Measurements from ENCODE around the gene TSPAN13.
"Not testable (repeated sequence)": the region's sequence is repeated elsewhere in the genome, so short reads cannot be mapped to it uniquely, and the experiment has no call there.

Gene TSPAN13

DNA sequence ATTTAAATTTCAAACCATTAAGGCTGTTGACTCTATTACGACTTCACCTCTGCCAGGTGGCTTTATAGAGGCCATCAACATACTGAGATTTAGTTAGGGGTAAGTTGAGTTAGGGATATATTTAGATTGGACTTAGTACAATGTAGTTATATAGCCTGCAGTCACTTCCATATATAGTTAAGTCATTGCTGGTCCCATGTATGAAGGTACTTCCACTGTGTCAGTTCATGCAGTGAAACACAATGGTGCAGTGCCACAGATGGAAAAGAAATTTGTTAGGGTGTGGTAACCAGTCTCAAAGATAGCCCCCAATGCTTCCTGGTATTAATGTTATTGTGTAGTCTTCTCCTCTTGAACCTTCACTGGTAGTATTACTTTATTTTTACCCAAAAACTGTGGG, 12.6 kb upstream of the TSPAN13 start:
- no peak for DNase-seq (ENCODE audit: low spot score)

DNA sequence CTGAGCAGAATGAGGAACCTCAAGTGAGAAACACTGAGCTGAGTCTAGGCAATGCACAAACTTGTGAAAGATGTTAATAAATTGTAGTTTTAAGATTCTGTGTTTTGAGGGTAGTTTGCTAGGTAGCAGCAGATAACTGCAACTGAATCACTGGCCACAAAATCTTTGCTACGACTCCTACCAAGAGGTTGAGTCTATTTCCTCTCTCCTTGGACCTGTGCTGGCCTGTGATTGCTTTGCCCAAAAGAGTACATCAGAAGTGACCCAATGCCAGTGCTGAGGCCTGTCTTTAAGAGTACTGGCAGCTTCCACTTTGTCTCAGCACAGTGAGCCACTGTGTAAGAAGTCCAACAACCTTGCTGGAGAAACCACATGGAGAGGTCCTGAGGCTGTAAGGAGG, 11.9 kb upstream of the TSPAN13 start:
- DNase-seq (ENCODE audit: low spot score), result no peak

GRCh38 chr7:16742547-16742946, 11.0 kb upstream of the TSPAN13 start:
- DNase-seq (ENCODE audit: low spot score), result no peak

GRCh38 chr7:16743236-16743635, 10.3 kb upstream of the TSPAN13 start:
- no peak for DNase-seq (ENCODE audit: low spot score)

DNA sequence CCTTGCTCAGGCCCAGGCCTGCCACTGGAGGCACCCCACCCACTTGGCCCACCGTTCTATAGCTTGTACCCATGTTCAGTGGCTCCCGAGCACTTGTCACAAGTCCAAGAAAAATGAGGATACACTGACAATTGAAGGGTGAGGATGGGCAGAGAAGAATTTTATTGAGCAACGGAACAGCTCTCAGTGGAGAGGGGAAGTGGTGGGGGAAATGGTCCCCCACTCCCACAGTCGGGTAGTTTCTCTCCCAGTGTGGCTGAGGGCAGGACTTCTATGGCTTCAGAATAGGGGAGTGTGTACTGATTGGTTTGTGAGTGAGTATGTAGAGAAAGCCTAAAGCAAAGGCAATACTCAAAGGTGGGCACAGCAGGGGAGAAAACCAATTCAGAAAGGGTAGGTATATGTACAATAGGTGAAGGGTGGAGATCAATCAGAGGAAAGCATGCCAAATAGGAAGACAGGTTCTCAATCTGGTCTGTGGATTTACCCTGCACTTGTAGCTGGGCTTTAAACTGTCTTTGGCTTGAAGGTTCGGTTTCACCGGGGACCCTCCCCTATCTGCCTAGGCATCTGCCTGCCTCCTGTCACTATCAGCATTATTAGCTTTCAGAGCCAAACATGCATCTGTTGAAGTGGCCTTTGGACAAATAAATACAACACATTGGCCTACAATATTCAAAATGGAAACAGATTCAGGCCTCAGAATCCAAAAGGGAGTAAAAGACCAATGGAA, 8.9 kb upstream of the TSPAN13 start:
- DNase-seq (ENCODE audit: low spot score), result no peak

- no peak for DNase-seq (ENCODE audit: low spot score)
Observed at GRCh38 chr7:16745645-16746044, 7.9 kb upstream of the TSPAN13 start.

DNA sequence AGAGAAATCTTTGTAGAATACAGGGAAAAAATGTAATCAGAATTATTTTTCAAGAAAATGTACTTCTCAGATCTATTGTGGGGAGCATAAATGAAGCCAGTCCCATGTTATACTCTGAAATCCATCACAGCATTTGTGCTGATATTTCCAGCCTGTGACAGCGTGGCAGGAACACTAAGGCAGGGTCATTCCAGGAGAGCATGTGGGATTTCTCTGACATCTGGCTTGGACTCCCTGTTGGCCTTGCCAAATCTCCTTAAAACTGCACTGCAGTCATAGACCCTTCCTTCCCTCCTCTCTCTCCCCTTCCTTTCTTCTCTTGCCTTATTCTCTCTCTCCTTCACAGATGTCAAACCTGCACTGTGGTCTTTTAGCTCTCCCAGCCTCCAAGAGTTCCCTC, 6.5 kb upstream of the TSPAN13 start:
- no peak for DNase-seq (ENCODE audit: low spot score)

DNA sequence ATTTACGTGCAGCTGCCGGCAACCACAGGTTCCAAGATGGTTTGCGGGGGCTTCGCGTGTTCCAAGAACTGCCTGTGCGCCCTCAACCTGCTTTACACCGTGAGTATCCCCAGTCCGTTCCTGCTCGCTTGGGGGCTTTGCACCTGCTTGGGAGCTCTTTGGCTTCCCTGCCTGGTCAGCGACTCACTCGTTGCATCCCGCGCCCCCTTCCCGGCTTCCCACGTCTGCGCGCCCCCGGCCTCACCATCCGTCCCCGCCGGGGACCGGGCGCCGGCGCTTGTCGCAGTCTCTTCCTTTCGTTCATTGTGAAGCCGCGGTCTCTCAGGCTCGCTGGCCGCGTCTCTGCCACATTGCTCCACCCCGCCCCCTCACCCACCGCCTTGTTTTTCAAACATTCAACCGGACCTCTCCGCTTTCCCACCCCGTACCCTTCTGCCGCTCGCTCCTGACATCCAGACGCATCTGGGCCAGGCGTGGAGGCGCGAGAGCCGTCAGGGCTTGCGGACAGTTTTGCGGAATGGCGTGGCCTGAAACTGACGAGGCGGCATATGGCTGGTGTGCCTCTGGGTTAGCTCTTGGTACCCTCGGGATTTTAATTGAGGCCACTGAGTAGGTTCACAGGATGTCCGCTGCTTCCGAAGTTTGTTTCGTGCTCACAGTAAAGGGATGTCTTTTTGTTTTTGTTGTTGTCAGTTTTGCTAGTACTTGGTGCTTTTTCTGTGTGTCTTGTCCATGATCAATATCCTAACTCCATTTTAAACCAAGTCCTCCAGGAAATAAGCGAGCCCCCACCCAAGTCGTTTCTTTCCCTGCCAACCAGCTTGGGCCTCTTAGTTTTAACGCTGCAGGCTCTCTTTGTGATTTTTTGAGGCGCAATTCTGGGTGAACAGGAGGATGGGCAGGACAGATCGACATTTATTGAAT, 639 bp downstream of the TSPAN13 start:
- DNase-seq (ENCODE audit: low spot score), result no peak

DNA sequence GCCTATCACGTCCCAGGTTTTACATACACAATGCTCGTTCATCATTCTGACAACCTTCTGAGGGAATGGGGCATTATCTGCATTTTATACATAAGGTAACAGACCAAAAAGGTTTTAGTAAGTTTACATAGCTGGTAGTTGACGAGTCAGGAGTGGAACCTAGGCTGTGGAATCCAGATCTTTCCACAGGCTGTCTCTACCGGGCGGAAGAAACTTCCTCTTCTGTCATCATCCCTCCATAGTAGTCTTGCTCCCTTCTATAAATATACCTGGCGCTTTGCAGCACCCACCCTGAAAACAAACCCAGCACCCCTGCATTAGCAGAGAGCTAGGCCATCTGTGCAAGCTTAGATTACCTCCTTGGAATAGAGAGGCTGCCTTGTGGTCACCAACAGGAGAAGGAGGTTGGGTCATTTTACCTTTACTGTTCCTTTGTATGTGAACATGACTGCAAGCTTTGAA, 1.3 kb downstream of the TSPAN13 start:
- peak; percentile 6 for DNase-seq (ENCODE audit: low spot score)

DNA sequence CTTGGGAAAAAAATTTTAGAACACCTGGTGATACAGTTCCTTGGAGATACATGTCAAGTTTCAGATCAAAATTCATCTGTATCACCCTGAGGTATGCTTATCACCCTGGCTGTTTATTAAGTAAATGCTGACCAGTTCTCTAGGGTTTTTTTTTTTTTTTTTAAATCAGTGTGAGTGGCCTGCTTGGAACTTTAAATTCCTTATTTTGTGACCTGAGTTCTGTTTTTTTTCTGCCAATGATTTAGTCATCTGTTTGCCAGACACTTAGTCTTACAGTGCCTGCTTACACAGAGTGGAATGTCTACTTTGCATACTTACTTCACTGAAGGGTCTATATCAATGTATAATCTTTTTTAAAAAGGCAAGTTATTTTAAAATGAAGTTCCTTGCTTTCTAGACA, 1.8 kb downstream of the TSPAN13 start:
- no peak for DNase-seq (ENCODE audit: low spot score)

DNA sequence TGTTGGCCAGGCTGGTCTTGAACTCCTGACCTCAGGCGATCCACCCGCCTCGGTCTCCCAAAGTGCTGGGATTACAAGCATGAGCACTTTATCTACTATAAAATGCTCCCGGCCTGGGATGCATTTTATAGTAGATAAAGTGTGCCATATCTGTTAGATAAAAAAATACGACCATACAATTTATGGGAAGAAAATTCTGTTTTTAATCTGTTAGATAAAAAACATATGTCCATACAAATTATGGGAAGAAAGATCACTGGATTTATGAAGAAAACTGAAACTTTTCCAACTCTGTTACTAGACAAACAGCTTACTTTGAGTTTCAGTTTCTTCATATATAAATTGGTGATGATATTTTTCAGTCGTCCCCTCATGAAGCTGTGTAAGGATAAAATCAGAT, 4.5 kb downstream of the TSPAN13 start:
- no peak for DNase-seq (ENCODE audit: low spot score)

GRCh38 chr7:16758631-16759611, 5.4 kb downstream of the TSPAN13 start:
- DNase-seq (ENCODE audit: low spot score), result no peak

GRCh38 chr7:16759840-16760239, 6.3 kb downstream of the TSPAN13 start:
- DNase-seq (ENCODE audit: low spot score), result no peak

GRCh38 chr7:16762177-16762576, 8.6 kb downstream of the TSPAN13 start:
- no peak for DNase-seq (ENCODE audit: low spot score)

DNA sequence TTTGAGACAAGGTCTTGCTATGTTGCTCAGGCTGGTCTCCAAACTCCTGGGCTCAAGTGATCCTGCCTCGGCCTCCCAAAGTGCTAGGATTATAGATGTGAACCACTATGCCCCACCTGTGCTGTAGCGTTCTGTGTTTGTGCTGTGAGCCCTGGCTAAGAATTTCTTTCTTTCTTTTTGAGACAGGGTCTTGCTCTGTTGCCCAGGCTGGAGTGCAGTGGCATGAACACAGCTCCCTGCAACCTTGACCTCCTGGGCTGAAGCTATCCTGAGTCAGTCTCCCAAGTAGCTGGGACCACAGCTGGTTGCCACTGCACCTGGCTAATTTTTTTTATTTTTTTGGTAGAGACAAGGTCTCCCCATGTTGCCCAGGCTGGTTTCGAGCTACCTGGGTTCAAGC, 11.4 kb downstream of the TSPAN13 start:
- no peak for DNase-seq (ENCODE audit: low spot score)

- DNase-seq (ENCODE audit: low spot score), result no peak
Observed at GRCh38 chr7:16765436-16765859, 11.9 kb downstream of the TSPAN13 start.

DNA sequence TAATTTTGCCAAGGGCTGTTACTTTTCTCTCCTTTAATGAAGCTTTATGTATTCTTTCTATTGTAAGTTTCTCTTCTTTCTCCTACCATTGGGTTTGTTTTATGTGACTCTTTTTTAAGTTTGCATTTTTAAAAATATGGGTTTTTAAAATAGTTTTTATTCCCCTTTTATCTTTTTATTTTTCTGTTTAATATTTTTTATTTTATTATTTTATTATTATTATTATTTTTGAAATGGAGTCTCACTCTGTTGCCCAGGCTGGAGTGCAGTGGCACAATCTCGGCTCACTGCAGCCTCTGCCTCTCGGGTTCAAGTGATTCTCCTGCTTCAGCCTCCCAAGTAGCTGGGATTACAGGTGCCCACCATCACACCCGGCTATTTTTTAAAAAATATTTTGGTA, 16.4 kb downstream of the TSPAN13 start:
- DNase-seq (ENCODE audit: low spot score), result not testable (repeated sequence)

- no peak for DNase-seq (ENCODE audit: low spot score)
Observed at GRCh38 chr7:16770657-16771329, 17.2 kb downstream of the TSPAN13 start.

- no peak for DNase-seq (ENCODE audit: low spot score)
Observed at GRCh38 chr7:16773326-16773725, 19.8 kb downstream of the TSPAN13 start.

- DNase-seq (ENCODE audit: low spot score), result no peak
Observed at GRCh38 chr7:16773884-16774283, 20.3 kb downstream of the TSPAN13 start.

DNA sequence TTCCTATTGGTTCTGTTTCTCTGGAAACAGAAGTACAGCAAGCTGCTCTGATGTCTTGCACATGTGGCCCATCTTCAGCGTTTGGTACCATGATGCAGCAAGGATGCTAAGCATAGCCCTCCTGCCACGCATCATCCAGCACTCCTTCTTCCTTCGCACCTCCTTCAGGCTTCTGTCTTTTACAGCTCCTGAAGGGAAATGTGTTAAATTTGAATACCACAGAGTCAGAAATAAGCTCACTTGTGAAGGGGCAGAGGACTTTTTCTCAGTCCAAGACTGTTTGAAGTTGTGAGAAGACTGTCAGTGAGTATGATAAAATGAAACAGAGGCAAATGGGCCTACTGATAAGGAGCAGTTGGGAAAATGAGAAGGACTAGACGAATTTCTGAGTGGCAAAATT, 20.7 kb downstream of the TSPAN13 start:
- DNase-seq (ENCODE audit: low spot score), result no peak
